Fibroblast of villous mesenchyme (primary cell): ENCODE results near the gene CDKN2B. TPM values are rescaled to one million over a fixed set of nuclear protein-coding genes. Genes with fewer than 3 reads are reported as not detected.
"Not testable (repeated sequence)": the region's sequence is repeated elsewhere in the genome, so short reads cannot be mapped to it uniquely, and the experiment has no call there.

Source experiments
- DNase-seq: peaks from one replicate; pipeline ENCODE4 v3.0.0-alpha.2; 2010; ENCODE audit warnings: low read depth
- H3K4me3 ChIP-seq: 2 replicates; pipeline ENCODE4 v1.5.1; 2011; ENCODE audit warnings: low read depth, mild to moderate bottlenecking, low read length
- CTCF ChIP-seq: IDR thresholded peaks from 2 replicates; pipeline ENCODE4 v1.5.1; 2012; ENCODE audit warnings: low read depth, mild to moderate bottlenecking, low read length; ENCODE audit not compliant: insufficient read depth
- total RNA-seq: library from RNA; depleted of rRNA; stranded (reverse); fragments of >200 nt; gene quantifications from 2 replicates; pipeline ENCODE4 v1.2.3, GENCODE V29; 2012

Gene CDKN2B
- 43.2 and 58.3 TPM in 2 replicates for total RNA-seq

- DNase-seq: peak; percentile 97
Observed at GRCh38 chr9:22008717-22009505, at the start of gene CDKN2B. Gene CDKN2B, minus strand, starts transcription at chr9:22009305. Its CDS starts 352 bp downstream, at chr9:22008953.

DNA sequence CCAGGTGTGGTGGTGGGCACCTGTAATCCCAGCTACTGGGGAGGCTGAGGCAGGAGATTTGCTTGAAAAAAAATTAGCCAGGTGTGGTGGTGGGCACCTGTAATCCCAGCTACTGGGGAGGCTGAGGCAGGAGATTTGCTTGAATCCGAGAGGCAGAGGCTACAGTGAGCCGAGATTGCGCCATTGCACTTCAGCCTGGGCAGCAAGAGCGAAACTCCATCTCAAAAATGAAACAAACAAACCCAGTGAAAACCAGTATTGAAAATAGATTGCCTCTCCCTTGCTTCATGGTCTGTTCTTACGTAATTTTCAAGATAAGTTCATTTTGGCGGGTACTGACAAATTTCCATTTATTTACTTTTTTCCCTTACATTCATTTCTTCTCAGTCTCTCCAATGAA is 48.9 kb upstream of the CDKN2B start:
- H3K4me3 ChIP-seq, DNase-seq: not testable (repeated sequence)

More at GRCh38 chr9:22008717-22009505, at the start of gene CDKN2B:
- peak within 1 kb of the TSS; percentile 86 for H3K4me3 ChIP-seq
- peak; percentile 93 for TF ChIP-seq CTCF

DNA sequence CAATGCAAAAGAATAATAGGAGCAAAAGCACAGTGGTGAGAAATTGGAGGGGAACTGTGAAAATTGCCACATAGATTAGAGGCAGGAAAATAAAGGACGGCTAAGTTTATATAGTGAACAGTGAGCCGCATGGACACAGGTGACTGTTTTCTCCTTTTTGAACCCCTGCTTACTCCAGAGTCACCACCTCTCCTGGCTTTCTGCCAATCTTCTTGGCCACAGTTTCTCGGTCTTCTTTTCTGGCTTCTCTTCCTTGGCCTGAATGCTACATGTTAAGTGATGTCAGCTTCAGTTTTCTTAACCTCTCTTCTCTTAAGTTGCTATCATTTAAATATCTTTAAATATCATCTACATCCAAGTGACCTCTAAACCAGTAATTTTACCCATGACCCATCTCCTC is 47.3 kb upstream of the CDKN2B start:
- H3K4me3 ChIP-seq: no peak overlapping the region
- TF ChIP-seq CTCF: no peak

DNA sequence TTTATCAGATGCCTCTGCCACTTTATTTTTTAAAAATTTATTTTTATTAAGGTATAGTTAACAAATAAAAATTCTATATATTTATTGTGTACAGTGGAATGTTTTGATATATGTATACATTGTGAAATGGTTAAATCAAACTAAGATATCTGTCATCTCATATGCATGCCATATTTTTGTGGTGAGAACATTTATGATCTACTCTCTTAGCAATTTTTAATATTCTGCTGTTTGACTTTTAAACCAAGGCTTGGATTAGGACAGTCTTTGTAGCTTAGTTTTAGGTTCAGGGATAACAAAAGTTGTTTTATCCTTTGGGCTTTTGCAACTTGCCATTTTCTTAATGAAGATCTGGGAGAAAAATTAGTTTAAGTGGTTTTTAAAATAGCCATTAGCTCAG is 46.0 kb upstream of the CDKN2B start:
- no peak for DNase-seq
- TF ChIP-seq CTCF: no peak

More for the DNA sequence above, 47.3 kb upstream of the CDKN2B start:
- DNase-seq: no peak

GRCh38 chr9:22054529-22054928 is 45.4 kb upstream of the CDKN2B start:
- H3K4me3 ChIP-seq: no peak overlapping the region
- TF ChIP-seq CTCF: no peak
- no peak for DNase-seq

More for the DNA sequence above, 46.0 kb upstream of the CDKN2B start:
- H3K4me3 ChIP-seq: no peak overlapping the region

DNA sequence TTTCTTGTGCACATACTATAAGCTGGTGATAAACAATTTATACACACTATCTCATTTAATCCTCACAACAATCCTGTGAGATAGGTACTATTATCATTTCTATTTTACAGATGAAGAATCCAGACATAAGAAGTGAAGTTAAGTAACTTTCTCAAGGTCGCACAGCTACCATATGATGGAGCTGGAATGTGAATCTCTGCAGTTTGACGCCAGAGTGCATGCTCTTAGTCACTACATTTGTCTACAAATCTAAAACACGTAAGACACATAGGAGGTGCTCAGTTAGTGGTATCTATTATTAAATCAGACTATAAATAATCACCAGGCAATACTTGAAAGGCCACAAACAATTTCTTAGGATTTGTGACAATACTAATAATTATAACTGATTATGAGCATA is 45.0 kb upstream of the CDKN2B start:
- TF ChIP-seq CTCF: no peak
- no peak for DNase-seq

DNA sequence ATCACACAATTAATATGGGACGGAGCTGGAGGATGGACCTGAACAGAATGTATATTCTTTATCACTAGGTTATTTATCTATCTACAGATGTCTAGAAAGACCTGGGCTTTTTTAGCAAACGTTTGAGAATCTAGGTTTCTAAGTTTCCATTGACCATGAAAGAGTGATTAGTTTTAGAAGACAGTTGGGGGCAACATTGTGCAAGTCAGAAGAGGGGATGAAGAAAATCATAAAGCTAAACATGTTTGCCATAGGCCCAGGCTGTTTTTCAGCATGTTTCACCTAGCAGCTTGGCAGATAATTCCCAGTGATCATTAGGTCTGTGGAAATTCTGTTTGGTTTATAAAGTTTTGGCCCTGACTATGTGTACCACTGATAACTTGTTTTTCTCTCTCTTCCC is 44.1 kb upstream of the CDKN2B start:
- TF ChIP-seq CTCF: no peak
- DNase-seq: no peak
- H3K4me3 ChIP-seq: no peak overlapping the region

More for the DNA sequence above, 45.0 kb upstream of the CDKN2B start:
- no peak overlapping the region for H3K4me3 ChIP-seq
